ENCODE measurements around the gene TSKU. TPM values are rescaled to one million over a fixed set of nuclear protein-coding genes. Genes with fewer than 3 reads are reported as not detected.

Gene TSKU
- polyA plus RNA-seq, 1 of the 3 experiments (the other 2 are of a cell fraction) = 20.7 TPM

DNA sequence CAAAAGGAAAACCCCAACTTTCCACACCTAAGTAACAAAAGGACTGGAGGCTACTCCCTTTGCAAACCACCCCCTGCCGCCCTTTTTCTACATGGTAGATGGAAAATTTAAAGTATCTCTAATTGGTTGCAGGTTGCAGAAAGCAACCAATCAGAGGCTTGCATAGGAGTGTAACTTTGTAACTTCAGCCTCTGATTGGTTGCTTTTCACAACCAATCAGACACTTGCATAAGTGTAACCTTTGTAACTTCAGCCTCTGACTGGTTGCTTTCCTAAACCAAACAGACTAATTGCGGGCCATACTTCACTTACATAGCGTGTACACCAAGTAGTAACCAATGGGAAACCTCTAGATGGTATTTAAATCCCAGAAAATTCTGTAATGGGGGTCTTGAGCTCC lies 60.8 kb downstream of the TSKU start (continued):
- TF ChIP-seq YY1 (IDR thresholded peaks at IDR 0.05; ENCODE audit: low read depth) = no peak
- no peak for TF ChIP-seq GABPA (IDR thresholded peaks at IDR 0.05; ENCODE audit: low read depth)
- TF ChIP-seq NFIC (IDR thresholded peaks at IDR 0.05; ENCODE audit: borderline replicate concordance) = no peak
- TF ChIP-seq MEF2A (IDR thresholded peaks at IDR 0.05; ENCODE audit: borderline replicate concordance, low read depth) = no peak
- TF ChIP-seq NRF1 (IDR thresholded peaks at IDR 0.05; ENCODE audit: low read depth, low read length) = no peak
- no peak for TF ChIP-seq EZH2phosphoT487 (IDR thresholded peaks at IDR 0.05; ENCODE audit: borderline replicate concordance, low read depth)
- no peak for TF ChIP-seq PBX3 (IDR thresholded peaks at IDR 0.05)

DNA sequence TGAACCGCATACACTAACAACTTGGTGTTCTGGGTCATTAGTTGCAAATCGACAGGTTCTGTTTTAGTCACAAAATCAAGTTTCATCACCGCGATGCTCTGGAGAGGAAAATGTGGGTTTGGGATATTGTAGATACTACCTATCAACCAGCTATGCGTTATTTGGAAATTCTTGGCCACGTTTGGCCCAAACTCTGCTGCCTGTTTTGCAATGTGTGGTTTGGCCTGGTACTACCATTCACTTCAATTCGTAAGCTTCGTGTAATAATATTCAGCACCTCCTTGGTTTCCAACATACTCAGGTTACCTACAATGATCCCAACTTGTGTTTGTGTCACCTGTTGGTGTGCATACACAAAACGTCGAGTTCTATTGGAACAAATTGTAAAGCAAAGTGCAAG lies 61.4 kb downstream of the TSKU start:
- no peaks in the 10 kb centered on the region for H3K79me2 ChIP-seq (ENCODE audit: insufficient read depth)
- ChIA-PET POLR2A (no interaction called here), CTCF (no interaction called here)
- H3K9me2 ChIP-seq = no peaks in the 10 kb centered on the region
- H3K9ac ChIP-seq = no peak overlapping the region
- no peak overlapping the region for H3K4me3 ChIP-seq (ENCODE audit: low read depth in 2 of 2, low read length in 1 of 2)
- H3K4me1 ChIP-seq (ENCODE audit: control insufficient read depth in 1 of 2, insufficient read depth in 2 of 2, low read depth in 1 of 2, low read length in 1 of 2) = no peaks in the 10 kb centered on the region; a peak in 1 of 4 replicates
- 85% methylated on average over 10 of the region's 10 CpGs for WGBS (ENCODE audit: low lambda C conversion rate)
- no peak overlapping the region for H3K27ac ChIP-seq (ENCODE audit: low read depth in 2 of 2, low read length in 1 of 2)
- no peaks in the 10 kb centered on the region for H3K36me3 ChIP-seq (replicated peaks in 1 of 2; ENCODE audit: control insufficient read depth in 1 of 2, insufficient read depth in 2 of 2, low read length in 1 of 2)
- no peak for DNase-seq
- no peaks in the 10 kb centered on the region for H3K9me3 ChIP-seq
- no peak overlapping the region for H2AFZ ChIP-seq (ENCODE audit: low read depth)
- peaks cover 11% of the 10 kb centered on the region; the same call in 1 of the 2 replicates for H3K27me3 ChIP-seq (ENCODE audit: insufficient read depth)
- H3K4me2 ChIP-seq = no peak overlapping the region
- no peaks in the 10 kb centered on the region for H4K20me1 ChIP-seq (ENCODE audit: insufficient read depth)
- TF ChIP-seq MXI1 (IDR thresholded peaks at IDR 0.05; ENCODE audit: low read depth, low read length) = no peak
- TF ChIP-seq RCOR1 (IDR thresholded peaks at IDR 0.05; ENCODE audit: low read length) = no peak
- TF ChIP-seq RAD21 (IDR thresholded peaks at IDR 0.05; ENCODE audit: low read length) = no peak
- TF ChIP-seq CTCF (IDR thresholded peaks at IDR 0.05) = no peak
- no peak for TF ChIP-seq TEAD4 (IDR thresholded peaks at IDR 0.05; ENCODE audit: borderline replicate concordance, insufficient read depth)
- TF ChIP-seq POLR2AphosphoS5 (IDR thresholded peaks at IDR 0.05; ENCODE audit: low read depth, low read length) = no peak
- TF ChIP-seq, protein P1, sequence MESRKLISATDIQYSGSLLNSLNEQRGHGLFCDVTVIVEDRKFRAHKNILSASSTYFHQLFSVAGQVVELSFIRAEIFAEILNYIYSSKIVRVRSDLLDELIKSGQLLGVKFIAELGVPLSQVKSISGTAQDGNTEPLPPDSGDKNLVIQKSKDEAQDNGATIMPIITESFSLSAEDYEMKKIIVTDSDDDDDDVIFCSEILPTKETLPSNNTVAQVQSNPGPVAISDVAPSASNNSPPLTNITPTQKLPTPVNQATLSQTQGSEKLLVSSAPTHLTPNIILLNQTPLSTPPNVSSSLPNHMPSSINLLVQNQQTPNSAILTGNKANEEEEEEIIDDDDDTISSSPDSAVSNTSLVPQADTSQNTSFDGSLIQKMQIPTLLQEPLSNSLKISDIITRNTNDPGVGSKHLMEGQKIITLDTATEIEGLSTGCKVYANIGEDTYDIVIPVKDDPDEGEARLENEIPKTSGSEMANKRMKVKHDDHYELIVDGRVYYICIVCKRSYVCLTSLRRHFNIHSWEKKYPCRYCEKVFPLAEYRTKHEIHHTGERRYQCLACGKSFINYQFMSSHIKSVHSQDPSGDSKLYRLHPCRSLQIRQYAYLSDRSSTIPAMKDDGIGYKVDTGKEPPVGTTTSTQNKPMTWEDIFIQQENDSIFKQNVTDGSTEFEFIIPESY (IDR thresholded peaks at IDR 0.05; ENCODE audit: borderline replicate concordance, low read depth) = no peak
- TF ChIP-seq, protein P2, sequence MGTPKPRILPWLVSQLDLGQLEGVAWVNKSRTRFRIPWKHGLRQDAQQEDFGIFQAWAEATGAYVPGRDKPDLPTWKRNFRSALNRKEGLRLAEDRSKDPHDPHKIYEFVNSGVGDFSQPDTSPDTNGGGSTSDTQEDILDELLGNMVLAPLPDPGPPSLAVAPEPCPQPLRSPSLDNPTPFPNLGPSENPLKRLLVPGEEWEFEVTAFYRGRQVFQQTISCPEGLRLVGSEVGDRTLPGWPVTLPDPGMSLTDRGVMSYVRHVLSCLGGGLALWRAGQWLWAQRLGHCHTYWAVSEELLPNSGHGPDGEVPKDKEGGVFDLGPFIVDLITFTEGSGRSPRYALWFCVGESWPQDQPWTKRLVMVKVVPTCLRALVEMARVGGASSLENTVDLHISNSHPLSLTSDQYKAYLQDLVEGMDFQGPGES (IDR thresholded peaks at IDR 0.05; ENCODE audit: low read depth, low read length) = no peak
- H3F3A ChIP-seq (replicated peaks; ENCODE audit: insufficient read depth) = no peaks in the 10 kb centered on the region

All from SK-N-SH (cell line).